Activated CD4-positive, alpha-beta T cell treated with anti-CD3 and anti-CD28 coated beads, Interleukin-2, Interleukin-6, amounts not matched to agents 100 ng/mL and 50 ng/mL, durations not matched to agents 16 hours and 8 hours (primary cell): ENCODE data around the gene NPHP4.
"Not testable (repeated sequence)": the region's sequence is repeated elsewhere in the genome, so short reads cannot be mapped to it uniquely, and the experiment has no call there.

Experiments used
- DNase-seq: peaks from one replicate; pipeline ENCODE4 v3.0.0-alpha.2; 2020

The NPHP4 gene

DNA sequence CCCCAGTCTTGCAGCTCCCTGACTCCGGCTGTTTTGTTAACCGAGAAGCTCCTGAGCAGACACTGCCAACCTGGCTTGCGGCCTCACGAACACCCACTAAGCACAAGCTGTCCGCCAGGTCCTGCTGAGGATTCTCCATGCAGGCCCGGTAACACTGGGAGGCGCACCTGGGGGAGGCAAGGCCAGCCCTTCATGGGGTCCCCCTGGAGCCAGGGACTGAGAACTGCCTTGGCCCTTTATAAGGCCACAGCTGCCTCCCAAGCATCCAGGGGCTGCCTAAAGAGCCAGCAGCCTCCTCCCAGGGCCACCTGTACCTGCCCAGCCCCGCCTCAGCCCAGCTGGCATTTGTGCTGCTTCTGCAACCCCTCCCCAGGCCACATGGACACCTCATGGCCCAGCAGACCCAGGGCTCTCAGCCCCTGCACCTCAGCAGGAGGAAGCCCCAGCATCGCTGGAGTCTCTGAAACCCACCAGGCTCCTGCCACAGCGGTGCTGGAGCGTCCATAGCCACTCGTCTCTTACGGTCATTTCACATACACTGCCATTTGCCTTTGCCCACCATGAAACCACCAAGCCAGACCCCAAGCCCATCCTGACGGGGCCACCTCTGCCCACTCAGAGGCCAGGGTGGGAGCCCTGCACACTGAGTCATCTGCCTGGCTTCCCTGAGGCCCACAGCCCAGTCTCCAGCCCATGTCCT lies 82.5 kb downstream of the NPHP4 start:
- no peak for DNase-seq

DNA sequence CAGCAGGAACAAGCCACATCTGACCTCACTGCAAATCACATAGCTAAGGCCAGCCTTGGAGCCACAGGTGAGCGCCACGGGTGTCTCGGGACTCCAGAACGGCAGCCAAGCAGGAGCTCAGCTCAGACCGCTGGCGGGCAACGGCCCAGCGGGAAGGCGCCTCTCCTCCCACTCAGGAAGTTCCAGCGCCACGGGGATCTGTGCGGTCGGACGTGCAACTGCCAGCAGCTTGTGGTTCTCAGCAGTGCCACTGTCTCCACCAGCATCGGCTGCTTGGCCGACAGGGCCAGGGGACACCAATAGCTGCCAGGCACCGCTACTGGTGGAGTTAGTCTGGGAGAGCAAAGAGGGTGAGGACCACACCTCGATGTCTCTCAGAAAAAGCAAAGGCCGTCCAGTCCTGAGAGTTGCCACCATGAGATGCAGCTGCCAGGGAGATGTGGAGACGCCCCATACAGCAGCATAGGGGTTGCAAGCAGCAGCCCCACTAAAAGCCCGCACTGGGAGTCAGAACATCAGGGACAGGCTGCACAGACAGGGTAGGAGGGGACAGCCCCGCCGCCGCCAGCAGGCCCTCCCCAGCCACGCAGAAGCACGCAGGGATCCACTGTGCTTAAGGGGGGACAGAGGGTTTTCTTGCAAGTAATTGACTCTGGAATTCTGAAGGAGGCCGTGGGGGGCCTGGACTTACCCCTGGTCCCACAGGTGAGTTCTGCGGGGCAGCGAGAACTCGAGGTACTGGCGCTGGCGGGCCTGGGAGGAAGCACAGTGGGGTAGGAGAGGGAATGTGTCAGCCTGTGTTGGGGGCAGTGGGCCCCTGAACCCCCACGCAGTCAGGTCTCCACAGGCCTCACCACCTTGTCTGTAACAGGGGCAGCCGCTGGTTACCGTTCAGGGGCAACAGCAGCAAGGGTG lies 83.5 kb downstream of the NPHP4 start:
- no peak for DNase-seq

DNA sequence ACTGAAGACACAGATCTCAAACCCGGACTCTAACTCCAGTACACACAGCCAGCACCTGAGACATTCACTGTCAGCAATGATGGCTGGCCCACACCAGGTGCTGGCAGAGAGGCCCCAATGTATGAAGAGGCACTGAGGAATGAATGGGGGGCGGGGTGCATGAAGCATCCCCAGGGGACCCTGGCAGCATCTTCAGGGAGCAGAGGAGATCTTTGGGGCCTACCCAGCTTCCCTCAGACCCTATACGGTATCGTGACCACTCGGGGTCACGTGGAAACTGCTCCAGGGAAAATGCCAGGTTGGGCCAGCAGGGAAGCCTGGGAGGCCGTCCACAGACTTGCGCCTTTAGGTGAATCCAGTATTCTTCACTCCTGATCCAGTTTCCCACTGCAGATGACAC lies 84.3 kb downstream of the NPHP4 start:
- no peak for DNase-seq

DNA sequence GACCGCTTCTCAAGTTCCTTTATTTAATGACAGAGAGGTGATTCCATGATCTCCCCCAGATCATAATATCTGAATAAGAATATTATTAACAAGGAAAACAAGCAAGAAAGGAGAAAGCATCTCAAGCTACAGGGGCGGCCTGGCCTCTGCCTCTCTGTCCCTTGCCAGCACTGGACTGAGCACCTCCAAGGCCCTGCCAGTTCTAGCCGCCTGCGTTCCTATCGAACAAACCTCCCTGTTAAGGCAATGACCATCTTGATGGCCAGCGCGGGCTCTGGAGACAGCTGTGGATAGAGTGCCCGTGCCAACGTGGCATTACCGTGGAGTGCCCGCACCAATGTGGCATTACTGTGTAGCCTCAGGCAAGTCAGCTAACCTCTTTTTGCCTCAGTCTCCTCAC lies 84.8 kb downstream of the NPHP4 start:
- no peak for DNase-seq

DNA sequence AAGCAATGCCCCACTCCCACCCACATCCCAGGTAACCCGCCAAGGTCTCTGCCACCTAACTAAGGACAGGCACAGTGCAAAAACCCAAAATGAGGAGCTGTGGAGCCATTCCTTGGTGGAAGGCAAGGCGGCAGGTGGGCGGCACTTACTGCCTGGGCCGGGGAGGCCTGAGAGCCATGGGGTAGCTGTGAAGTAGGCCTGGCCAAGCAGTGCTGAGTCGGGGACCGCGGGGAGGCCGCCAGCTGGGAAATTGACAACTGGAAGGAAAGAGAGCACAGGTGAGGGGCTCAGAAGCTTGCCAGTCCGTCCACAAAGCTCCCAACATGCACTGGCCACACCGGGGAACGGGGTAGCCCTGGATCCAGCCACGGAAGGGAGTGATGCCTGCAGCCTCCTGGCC lies 85.3 kb downstream of the NPHP4 start:
- no peak for DNase-seq

DNA sequence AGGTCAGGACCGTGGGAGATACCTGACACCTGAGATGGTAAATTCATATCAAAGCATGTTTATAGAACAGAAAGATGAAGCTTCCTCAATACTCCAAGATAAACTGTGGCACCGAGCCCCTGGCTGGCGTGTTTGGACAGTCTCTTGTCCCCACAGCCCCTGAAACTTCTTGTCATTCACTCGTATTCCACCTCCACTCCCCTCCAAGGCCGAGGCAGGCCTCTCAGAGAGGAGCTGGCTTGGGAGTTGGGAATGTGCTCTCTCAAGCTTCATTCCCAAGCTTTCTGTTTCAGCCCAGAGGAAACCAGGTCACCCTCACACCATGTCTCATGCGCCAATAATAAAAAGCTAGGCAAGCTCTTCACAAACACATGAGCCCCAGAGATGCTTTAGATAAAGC lies 86.1 kb downstream of the NPHP4 start:
- DNase-seq: no peak

DNA sequence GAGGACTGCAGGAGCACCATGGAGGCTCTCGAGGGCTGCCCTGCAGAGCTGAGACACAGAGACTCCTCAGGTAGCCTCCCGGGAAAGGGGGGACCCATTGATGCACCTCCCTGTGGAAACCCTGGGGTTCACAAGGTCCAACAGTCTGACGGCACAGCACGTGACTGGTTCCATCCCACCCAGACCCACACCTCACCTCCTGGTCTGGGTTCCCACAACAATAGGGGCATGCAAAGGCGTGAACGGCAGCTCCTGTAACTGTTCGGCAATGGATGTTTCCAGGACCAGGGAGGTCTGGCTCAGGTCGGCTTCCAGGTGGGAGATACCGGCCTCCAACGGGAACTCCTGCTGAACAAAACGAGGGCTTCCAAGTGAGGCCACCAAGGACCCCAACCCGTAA lies 86.8 kb downstream of the NPHP4 start:
- DNase-seq: no peak

DNA sequence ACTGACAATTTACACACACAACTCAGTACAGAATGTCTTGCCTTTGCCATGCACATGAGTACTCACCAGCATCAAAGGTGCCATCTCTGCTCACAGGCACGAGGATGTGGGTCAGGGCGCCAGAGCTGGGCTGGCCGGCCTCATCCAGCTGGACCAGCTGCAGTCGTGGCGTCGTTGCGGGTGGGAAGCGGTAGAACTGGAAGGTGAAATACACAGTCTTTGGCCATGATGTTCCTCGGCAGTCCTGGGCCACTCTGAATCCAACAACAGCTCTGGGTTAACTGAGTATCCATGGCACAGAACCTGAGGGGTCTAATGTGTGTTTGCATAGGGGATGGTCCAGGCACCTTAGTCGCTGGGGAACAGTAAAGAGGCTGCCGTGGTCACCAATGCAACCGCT lies 87.7 kb downstream of the NPHP4 start:
- no peak for DNase-seq

DNA sequence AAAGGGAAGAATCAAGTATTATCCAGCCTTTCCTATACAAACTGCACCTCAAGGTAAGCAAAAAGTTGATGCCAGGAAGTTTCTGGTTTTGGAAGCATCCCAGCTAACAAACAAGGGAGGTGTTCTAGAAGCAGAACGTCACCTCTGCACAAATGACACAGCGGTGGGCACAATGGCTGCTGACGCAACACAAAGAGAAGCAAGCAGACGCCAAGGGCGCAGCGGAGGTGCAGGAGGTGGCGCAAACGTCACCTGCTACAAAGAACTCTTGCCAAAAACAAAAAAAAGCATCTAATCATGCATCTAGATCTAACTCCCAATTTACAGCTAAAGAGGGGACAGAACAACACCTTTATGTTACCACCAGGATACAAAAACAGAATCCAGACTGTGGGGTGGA lies 88.5 kb downstream of the NPHP4 start:
- DNase-seq: no peak

DNA sequence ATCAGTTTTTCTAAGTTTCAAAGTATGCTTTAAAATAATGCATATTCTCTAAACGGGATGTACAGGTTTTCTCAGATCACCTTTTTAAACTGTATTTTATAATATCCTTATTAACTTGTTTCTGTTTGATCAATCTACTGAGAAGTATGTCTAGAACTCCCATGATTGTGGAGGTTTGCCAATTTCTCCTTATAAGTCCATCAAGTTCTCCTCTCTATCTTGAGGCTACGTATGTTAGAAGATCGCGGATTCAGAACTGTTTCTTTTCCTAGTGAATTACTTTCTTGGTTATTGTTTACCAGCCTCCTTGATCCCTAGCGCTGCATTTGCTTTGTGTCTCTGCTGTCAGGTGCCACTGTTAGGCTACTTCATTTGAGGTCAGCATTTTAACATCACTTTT lies 89.2 kb downstream of the NPHP4 start:
- DNase-seq: no peak

DNA sequence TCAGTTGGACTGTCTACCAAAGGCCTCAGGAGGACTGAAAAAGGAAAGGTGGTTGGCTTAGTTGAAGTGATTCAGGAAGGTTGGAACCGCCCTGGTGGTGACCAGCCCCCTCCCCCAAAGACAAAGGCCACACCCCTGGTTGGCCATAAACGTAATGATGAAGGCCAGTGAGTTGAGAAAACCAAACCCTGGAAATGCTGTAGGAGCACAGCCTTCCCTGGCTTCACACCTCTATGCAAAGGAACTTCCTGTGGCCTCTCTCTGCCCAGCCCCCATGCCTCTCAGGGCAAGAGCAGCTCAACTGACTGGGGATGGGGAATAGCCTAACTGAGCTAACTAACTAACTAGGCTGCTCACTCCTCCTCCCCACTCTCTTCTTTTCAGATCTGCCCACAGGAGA lies 90.4 kb downstream of the NPHP4 start:
- DNase-seq: no peak

DNA sequence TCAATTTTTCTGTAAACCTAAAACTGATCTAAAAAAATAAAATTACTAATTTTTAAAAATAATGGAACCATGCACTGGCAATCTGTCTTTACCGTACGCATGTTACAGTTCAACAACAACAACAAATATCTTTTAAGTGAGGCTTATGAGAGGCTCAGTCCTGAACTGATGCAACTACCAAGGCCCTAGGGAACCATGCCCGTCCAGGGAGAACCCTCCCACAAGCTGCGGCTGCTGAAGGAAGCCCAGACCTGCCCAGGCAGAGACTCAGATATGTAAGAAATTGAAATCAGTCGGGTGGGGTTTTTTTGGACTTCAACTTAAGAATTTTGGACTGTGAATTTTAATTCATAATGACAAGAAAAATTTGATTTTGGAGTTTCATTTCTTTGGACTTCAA lies 91.1 kb downstream of the NPHP4 start:
- no peak for DNase-seq

DNA sequence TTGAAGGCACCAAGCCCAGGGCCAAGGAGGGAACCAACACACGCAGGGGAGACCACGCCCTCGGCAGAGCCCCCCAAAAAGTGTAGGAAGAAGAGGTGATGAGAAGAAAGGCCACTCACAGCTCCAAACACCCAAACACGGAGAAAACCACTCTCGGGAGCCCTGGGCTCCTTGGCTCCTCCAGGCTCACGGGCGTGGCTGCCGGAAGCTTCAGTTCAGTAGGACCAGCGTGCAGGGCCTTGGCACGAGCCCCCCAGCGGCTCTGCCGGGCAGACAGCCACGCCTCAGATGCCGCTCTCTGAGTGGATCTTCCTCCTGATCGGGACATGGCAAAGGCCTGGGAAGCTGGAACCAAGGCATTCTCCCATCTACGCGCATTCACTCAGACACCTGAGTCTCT lies 94.0 kb downstream of the NPHP4 start:
- no peak for DNase-seq

DNA sequence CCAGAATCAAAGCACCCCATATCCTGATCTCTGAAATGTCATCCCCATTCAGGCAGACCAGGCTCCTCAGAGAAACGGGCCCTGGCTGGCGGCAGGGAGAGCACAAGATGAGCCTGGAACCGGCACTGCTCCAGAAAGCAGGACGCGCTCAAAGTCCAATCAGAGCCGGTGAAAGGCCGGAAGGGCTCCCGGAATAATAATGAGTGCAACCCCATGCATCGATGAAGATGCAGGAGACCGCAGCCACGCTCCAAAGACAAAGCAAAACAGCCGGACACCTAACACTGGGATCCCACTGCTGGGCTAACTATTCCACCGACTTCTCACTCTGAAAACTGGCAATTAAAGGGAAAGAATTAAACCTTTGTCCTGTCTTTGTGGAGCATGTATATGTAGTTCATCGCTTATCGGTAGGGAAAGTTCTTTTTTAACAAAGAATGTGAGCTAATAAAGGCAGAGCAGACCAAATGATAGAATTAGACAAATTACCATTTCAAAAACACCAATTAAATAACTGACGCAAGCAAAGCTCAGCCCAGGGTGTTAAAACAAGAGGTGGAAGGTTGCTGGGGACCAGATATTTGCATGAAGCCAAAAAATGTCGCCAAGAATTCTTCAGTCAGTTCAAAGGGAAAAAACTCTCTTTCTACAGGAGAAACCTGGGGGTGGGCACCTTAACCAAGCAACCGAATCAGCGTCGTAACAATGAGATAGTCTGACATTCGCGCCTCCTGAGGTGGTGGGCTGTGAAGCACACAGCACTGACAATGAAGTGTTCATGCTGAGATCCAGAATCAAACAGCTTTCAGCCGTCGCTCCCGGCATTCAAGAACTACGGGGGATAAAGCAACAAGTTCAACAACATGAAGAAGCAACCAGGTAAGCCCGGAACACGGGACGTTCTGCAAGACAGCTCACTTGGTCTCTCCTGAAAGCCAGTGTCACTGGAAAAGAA lies 95.2 kb downstream of the NPHP4 start:
- no peak for DNase-seq

DNA sequence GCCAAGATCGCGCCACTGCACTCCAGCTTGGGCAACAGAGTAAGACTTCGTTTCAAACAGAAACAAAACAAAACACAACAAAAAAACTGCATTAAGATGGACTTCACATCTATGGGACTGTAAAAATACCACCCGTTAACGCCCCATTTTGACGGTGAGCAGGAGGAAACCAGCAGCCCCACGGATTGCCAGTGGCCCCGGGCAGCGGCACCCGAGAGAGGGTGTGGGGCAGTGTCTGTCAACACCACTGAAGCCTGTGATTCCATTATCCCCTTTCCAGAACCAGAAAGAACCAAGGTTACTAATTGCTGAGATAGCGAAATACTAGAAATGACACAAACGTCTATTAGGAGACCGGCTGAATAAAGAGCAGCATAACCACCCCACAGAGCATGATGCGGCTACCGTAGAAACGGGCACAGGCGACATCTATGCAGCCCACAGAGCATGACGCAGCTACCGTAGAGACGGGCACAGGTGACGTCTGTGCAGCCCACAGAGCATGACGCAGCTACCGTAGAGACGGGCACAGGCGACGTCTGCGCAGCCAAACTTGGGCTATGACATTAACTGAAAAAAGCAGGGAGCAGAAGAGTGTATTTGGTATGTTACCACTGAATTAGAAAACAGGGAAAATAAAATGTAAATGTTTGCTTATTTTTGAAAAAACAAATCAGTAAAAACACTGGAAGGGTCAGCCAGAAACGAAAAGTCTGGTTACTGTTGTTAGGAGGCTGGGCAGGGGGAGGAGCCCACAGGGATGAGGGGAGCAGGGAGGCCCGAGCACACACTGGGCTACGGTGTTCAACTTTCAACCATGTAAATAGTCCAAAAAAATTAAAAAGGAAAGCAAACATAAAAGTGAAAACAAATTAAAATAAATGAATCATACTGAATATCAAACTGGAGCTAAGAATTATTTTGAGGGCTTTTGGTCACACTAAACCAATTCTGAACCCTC lies 96.5 kb downstream of the NPHP4 start:
- no peak for DNase-seq

DNA sequence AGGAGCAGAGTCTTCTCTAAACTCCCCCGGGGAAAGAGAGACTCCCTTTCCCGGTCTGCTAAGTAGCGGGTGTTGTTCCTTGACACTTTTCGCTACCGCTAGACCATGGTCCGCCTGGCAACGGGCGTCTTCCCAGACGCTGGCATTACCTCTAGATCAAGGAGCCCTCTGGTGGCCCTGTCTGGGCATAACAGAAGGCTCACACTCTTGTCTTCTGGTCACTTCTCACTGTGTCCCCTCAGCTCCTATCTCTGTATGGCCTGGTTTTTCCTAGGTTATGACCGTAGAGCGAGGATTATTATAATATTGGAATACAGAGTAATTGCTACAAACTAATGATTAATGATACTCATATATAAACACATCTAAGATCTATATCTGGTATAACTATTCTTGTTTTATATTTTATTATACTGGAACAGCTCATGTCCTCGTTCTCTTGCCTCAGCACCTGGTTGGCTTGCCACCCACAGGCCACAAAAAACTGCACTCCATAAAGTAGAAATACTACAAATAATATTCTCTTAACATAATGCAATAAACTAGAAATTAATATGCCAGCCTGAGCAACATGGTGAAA lies 98.4 kb downstream of the NPHP4 start:
- not testable (repeated sequence) for DNase-seq

DNA sequence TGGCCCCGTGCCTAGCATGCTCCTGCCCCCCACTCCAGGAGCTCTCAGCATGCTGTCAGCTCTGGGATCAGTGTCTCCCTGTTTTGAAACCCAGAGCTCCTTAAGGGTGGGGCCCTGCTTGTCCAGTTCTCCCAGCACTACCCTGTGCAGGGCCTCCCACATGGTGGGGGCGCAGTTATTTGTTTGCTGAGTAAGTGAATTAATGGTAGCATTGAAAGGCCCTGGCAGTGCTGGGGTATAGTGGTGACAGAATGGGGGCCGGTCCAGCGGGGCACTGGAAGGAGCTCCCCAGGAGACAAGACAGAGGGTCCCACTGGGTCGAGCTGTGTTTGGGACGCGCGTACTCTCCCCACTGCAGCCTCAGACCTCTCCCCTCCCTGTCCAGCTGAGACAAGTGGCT lies 99.9 kb downstream of the NPHP4 start:
- no peak for DNase-seq

DNA sequence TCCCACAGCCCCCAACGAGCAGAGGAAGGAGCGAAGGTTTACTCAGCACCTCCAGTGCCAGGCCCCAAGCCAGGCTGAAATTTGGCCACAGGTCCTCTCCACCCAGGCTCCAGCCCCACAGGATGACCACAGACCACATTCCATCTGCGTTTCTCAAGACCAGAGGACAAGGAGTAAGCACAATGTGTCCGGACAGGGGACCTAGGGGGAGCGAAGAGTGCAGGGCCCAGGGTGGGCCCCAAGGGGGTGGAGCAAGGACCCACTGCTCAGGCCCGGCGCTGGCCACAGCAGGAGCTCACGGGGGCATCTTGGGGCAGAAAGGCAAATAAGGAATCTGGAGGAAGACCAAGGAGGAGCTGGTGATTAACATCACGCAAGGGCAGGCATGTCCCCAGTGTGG lies 100.5 kb downstream of the NPHP4 start:
- DNase-seq: no peak

DNA sequence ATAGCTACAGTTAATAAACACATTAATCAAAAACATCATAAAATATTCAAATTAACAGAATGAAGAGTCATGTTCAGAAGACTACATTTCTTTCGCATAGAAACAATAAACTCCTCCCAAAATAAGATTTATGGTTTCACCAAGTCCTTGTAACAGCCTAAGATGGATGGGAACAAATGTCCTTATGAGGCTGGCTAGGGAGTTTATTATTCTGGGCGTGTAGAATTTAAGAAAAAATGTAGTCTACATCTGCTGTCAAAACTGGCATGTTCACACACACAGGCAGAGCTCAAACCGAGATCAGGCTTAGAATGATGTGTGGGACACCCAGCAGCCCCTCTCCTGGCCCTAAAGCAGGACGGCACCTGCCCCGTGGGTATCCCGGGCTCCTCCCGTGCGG lies 101.1 kb downstream of the NPHP4 start:
- no peak for DNase-seq

DNA sequence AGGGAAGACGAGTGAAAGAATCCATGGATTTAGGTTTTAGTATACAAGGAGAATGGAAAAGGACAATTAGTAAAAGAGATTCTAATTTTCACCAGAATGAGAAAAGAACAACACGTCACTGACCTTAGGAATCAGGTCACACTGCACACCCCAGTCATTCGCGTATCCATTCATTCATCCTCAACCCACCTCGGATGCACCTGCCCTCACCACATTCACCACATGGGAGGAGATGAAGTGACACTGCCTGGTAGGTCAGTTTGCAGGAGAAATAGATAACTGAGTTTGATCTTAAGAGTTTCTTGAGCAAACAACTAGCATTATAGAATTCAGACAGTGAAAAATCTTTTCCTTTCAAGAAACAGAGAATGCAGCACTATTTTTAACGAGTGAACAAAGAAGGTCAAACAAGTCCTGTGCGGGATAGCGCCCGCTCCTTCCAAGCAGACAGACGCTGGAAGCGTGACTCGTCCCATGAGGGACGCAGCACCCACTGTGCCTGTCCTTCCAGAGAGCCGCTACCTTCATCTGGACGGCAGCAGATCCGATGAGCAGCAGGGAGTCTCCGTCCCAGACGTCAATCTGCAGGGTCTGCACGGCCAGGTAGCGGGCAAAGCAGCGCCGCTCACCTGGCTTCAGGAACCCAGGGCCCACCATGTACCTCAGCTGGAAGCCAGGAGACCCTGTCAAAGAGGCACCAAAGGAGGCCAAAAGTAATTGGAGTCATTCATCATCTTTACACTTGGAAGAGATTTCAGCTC lies 101.7 kb downstream of the NPHP4 start:
- DNase-seq: no peak

DNA sequence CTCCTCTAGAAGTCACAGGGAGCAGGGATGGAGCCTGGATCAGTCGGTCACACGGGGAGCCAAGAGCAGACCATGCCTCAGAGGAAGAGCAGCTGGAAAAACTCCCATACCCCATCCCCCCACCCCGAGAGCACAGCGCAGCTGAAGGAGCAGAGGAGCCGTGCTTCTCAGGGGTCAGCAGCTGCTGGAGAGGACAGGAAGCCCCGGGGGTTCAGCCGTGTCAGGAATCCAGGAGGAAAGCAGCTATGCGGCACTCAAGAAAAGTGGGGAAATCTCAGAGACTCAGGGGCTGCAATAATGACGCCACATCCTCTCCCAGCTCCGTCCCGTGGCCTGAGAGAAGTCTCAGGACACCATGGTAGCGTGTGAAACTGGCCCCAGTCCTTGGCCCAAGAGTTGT lies 102.3 kb downstream of the NPHP4 start:
- no peak for DNase-seq
